CD4-positive, alpha-beta T cell treated with Interleukin-6 at 100 ng/mL for 8 hours (primary cell): Measurements from ENCODE around the gene DCN.

Experiments
- DNase-seq: peaks from one replicate; pipeline ENCODE4 v3.0.0-alpha.2; 2020; ENCODE audit warnings: mixed read lengths, low spot score

Gene DCN

DNA sequence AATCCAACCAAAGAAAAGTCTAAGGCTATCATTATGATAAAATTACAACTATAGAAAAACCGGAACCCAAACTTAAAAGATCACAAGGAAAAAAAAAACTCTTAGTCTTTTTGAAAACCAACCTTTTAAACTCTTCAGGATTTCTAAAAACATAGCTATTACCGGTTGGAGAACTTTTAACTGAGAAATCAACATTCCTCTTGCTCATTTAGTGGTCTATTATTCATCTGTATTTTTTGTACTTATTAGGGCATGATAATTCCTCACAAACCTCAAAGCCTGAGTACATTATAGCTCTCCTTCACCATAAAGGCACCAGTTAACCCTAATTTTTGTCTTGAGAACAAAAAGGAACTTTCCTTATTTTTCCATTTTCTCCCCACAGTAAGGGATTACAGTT is 81.7 kb downstream of the DCN start:
- no peak for DNase-seq

DNA sequence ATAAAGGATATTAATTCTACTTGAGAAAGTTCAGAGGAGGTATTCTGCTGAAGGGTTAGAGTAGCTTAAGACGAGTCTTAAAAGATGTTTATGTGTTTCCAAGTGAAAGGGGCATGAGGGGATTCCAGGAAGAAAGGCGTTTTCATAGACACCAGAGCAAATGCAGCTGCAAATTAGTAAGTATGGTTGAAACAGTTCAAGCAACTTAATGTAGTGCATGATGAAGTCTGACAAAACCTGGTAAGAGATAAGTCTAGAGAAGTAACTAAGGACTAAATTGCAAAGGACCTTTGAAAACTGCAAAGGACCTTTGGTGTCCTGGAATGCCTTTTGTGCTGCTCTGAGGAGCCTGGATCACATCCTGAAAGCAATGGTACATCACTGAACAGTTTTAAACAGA is 82.8 kb downstream of the DCN start:
- no peak for DNase-seq

DNA sequence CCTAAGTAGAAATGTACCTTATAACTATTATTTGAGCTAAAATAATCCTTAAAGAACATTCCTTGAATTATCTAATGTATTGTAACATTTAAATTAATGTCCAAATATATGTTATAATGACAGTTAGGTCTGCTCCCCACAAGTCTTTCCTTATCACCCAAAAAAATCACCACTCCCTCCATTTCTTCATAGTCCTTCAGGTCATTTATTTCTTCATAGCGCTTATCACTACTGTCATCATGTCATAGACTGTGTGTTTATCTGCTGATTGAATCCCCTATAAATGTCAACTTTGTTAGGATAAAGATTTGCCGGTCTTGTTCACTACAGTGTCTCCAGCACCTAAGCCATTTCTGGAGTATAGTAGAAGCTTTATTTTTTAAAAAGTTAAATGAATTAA is 83.3 kb downstream of the DCN start:
- DNase-seq: no peak

DNA sequence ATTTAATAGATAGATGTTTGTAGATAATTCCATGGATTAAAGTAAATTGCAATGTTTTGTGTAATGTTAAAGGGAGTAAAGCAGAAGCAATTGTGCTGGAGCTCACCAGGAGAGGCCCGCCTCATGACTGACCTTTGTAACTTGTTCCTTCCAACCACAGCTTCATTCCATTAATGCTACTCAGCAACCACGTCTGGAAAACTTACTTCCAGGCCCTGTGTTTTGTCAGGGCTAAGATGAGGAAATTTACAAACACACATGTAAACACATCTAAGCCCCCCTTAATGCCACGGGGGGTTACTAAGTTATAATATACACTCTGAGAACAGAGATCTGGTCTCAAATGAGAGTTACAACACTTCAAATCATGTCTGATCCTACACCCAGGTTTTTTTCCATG is 83.7 kb downstream of the DCN start:
- DNase-seq: no peak

DNA sequence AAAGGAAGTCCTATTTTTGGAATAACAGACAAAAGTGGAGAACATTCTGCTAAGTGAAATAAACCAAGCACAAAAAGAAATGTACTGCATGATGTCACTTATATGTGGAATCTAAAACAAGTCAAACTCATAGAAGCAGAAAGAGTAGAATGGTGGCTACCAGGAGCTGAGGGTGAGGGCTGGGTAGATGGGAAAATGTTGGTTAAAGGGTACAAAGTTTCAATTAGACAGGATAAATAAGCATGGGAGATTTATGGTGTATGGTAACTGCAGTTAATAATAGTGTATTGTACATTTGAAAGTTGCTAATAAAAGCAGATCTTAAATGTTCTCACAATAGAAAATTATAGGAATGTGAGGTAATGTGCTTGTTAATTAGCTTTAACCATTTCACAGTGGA is 84.2 kb downstream of the DCN start:
- no peak for DNase-seq

DNA sequence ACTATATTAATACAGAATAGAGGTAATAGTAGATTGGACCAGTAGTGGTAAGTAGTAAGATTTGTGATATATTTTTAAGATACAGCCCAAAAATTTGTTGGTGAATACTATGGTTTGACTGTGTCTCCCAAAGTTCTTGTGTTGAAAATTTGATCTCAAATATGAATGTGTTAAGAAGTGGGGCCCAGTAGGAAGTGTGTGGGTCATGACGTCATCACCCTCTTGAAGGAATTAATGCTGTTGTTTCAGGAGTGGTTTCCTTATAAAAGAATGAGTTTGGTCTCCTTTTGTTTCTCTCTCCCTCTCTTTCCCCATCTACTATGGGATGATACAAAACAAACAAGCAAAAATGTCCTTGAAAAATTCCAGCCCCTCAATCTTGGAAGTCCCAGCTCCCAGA is 87.7 kb downstream of the DCN start:
- no peak for DNase-seq

DNA sequence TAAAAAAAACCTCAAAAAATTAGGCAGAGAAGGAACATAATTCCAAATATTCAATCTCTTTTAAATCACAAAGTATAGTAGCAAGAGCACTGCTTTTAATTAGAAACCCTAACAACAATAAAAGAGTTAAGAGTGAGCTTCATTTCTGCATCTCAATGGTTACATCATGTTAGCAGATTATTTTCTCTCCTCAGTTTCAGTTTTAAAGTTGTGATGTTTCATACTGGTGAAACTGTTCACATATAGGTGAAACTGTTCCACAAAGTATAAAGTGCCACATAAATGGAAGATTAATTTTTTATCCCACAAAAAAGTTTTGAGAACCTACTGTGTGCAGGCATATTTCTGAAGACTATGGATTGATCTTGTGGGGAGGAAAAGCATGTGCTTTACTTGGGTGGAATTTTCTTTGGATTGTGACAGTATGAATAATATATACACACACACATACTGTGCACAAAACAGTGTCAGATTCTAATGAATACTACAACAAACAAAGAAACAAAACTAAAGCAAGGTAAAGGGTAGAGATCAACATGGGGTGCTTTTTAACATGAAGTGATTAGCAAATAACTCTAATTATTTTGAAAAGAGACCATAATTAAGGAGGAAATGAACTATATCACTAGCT is 88.5 kb downstream of the DCN start:
- DNase-seq: no peak

DNA sequence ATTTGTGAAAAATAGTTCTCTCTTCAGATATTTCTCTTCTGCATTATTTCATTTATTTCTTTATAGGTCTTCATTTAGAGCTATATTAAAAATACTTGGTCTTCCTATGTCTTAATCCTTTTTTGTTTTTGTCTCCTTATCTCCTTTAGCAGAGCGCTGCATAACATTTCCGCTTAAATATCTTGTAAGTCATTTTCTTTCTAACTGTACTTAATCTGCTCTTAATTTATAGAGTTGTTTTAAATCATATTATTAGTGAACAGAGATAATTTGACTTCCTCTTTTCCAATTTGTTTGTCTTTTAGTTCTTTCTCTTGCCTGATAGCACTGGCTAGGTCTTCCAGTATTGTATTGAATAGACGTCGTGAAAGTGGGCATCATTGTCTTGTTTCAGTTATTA is 89.3 kb downstream of the DCN start:
- no peak for DNase-seq

DNA sequence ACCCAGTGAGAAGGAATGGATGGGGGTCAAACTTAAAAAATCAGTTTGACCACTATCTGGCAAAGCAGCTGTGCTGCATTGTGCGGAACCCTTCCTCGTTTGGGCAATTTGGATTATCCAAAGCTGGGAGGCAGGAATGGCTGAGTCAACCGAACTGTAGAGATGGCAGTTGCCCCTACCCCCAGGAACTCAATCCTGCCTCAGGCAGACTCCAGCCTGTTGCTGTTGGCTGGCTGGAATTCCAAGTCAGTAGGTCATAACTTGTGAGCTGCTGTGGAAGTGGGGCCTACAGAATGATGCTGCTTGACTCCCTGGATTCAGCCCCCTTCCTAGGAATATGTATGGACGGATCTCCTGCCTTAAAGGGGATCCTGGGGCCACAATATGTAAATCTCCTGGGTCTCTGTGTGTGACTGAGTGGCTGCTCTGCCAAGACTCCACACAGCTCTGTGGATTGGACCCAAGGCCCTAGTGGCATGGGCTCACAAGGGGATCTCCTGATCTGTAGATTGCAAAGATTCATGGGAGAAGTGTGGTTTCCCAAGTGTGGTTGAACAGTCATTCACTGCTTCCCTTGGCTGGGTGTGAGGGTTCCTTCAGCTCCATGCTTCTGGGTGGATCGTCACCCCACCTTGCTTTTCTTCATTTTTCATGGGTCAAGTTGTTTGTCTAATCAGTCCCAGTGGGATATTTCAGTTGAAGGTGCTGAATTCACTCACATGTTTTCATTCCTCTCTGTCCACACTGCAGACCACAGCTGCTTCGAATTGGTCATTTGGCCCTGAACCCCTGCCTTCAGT is 90.5 kb downstream of the DCN start:
- DNase-seq: no peak
